Tibial nerve (tissue), 4 donors: Measurements from ENCODE around the gene DIP2C. TPM values are rescaled to one million over a fixed set of nuclear protein-coding genes. Genes with fewer than 3 reads are reported as not detected.

Source experiments
- DNase-seq, 2 donors: peaks; one replicate each; pipeline ENCODE4 v3.0.0-alpha.2; 2019; ENCODE audit warnings: low spot score in 2 of 2
- H3K27ac ChIP-seq, 4 donors: fragments of 200-600 bp; sonication (generic) in 3 of 4; one replicate each; pipeline ENCODE4 v1.5.1; 2017 to 2019; ENCODE audit warnings: mild to moderate bottlenecking in 1 of 4
- H3K27me3 ChIP-seq, 2 donors: fragments of 200-600 bp; sonication (generic) in 1 of 2; one replicate each; pipeline versions ENCODE4 v1.5.1 to v1.6.0; 2017 to 2019
- H3K36me3 ChIP-seq, 3 donors: fragments of 200-600 bp; sonication (generic); one replicate each; pipeline ENCODE4 v1.5.1; 2018 to 2019
- H3K4me1 ChIP-seq, 4 donors: fragments of 200-600 bp; sonication (generic) in 3 of 4; one replicate each; pipeline ENCODE4 v1.5.1; 2017 to 2019
- H3K4me3 ChIP-seq, 4 donors: fragments of 200-600 bp; sonication (generic) in 3 of 4; one replicate each; pipeline ENCODE4 v1.5.1; 2017 to 2019; ENCODE audit warnings: mild to moderate bottlenecking in 1 of 4, moderate library complexity in 1 of 4
- H3K9me3 ChIP-seq, 4 donors: fragments of 200-600 bp; sonication (generic) in 3 of 4; one replicate each; pipeline ENCODE4 v1.5.1; 2017 to 2019
- EP300 ChIP-seq, 2 donors: sonication (generic); formaldehyde crosslinking; IDR thresholded peaks; one replicate each; pipeline ENCODE4 v1.6.1; 2017; ENCODE audit warnings: antibody characterized with exemption in 2 of 2, mild to moderate bottlenecking in 1 of 2
- POLR2A ChIP-seq, 2 donors: fragments of 450-650 bp; IDR thresholded peaks; one replicate each; pipeline ENCODE4 v1.6.1; 2017; ENCODE audit warnings: antibody characterized with exemption in 2 of 2, mild to moderate bottlenecking in 2 of 2, moderate library complexity in 2 of 2
- WGBS, 2 donors: methylation state at CpG; one replicate each; pipeline ENCODE4 v1.1.5; 2018; 5-methylcytosine and 5-hydroxymethylcytosine counted together
- total RNA-seq, 4 donors: library from RNA; depleted of rRNA; stranded (reverse); fragments of >200 nt; gene quantifications; one replicate each; pipeline ENCODE4 v1.1.0, GENCODE V29; 2016
- TF ChIP-seq, protein P1 (sequence below), 5 experiments: fragments of 200-600 bp in 3 of 5; fragments of 450-650 bp in 2 of 5; sonication (generic) in 3 of 5; IDR thresholded peaks; one replicate each; pipeline ENCODE4 v1.5.1; 2016 to 2019; ENCODE audit warnings: antibody characterized with exemption in 5 of 5, mild to moderate bottlenecking in 3 of 5, moderate library complexity in 2 of 5

The DIP2C gene
- total RNA-seq, 4 donors from 2014 or later: 31.4 to 46.5 (median 36.0) TPM

- DNase-seq: no peak
- no peaks in the 10 kb centered on the region for H3K9me3 ChIP-seq
- H3K27ac ChIP-seq: no peak overlapping the region
- TF ChIP-seq POLR2A (IDR thresholded peaks at IDR 0.05): no peak
- TF ChIP-seq EP300 (IDR thresholded peaks at IDR 0.05): no peak
- TF ChIP-seq, protein P1, sequence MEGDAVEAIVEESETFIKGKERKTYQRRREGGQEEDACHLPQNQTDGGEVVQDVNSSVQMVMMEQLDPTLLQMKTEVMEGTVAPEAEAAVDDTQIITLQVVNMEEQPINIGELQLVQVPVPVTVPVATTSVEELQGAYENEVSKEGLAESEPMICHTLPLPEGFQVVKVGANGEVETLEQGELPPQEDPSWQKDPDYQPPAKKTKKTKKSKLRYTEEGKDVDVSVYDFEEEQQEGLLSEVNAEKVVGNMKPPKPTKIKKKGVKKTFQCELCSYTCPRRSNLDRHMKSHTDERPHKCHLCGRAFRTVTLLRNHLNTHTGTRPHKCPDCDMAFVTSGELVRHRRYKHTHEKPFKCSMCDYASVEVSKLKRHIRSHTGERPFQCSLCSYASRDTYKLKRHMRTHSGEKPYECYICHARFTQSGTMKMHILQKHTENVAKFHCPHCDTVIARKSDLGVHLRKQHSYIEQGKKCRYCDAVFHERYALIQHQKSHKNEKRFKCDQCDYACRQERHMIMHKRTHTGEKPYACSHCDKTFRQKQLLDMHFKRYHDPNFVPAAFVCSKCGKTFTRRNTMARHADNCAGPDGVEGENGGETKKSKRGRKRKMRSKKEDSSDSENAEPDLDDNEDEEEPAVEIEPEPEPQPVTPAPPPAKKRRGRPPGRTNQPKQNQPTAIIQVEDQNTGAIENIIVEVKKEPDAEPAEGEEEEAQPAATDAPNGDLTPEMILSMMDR (IDR thresholded peaks at IDR 0.05): no peak
- peaks cover 0 to 49% (median 0%) of the 10 kb centered on the region in 3 donors for H3K36me3 ChIP-seq
- H3K27me3 ChIP-seq: no peaks in the 10 kb centered on the region
- 96 to 97% methylated on average over 13 of the region's 13 CpGs for WGBS, 2 donors
- H3K4me1 ChIP-seq: peaks cover 0 to 12% (median 0%) of the 10 kb centered on the region in 4 donors
- H3K4me3 ChIP-seq: no peak overlapping the region
Observed at GRCh38 chr10:406976-407375, 282.5 kb downstream of the DIP2C start.

- Histone ChIP-seq H3K36me3 (peaks cover 0 to 45% (median 0%) of the 10 kb centered on the region in 3 donors), H3K27me3 (no peaks in the 10 kb centered on the region), H3K27ac (no peak overlapping the region), H3K9me3 (no peaks in the 10 kb centered on the region), H3K4me1 (peaks cover 0 to 1% (median 0%) of the 10 kb centered on the region in 4 donors), H3K4me3 (no peak overlapping the region)
- TF ChIP-seq POLR2A (IDR thresholded peaks at IDR 0.05) (no peak), EP300 (IDR thresholded peaks at IDR 0.05) (no peak)
- TF ChIP-seq, protein P1 (IDR thresholded peaks at IDR 0.05): no peak
- no peak for DNase-seq
- WGBS, 2 donors: 67 to 76% methylated on average over 12 of the region's 12 CpGs
Observed at GRCh38 chr10:405648-406047, 283.8 kb downstream of the DIP2C start.

GRCh38 chr10:404991-405390 lies 284.5 kb downstream of the DIP2C start:
- Histone ChIP-seq H3K4me3 (no peak overlapping the region), H3K27ac (no peak overlapping the region), H3K27me3 (no peaks in the 10 kb centered on the region), H3K4me1 (no peaks in the 10 kb centered on the region), H3K9me3 (no peaks in the 10 kb centered on the region), H3K36me3 (peaks cover 0 to 49% (median 0%) of the 10 kb centered on the region in 3 donors)
- WGBS, 2 donors: 96 to 97% methylated on average over 9 of the region's 9 CpGs
- TF ChIP-seq EP300 (IDR thresholded peaks at IDR 0.05): no peak
- DNase-seq: no peak

DNA sequence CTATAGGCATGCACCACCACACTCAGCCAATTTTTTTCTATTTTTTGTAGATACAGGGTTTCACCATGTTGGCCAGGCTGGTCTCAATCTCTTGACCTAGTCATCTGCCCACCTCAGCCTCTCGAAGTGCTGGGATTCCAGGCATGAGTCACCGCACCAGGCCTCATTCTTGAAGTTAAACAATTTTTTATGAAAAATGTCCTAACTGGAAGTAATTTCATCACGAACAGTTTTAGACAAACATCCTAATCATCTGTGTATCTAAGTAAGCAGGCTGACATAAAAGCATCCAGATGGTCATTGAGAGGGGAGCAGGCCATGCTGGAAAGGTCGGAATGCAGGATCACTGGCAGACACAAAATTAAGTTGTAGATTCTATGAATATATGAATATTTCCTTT lies 285.1 kb downstream of the DIP2C start:
- peaks cover 0 to 49% (median 0%) of the 10 kb centered on the region in 3 donors for H3K36me3 ChIP-seq

GRCh38 chr10:398954-399353 lies 290.5 kb downstream of the DIP2C start:
- DNase-seq: no peak
- Histone ChIP-seq H3K4me1 (peaks cover 0 to 24% (median 12%) of the 10 kb centered on the region in 4 donors), H3K4me3 (no peak overlapping the region), H3K27me3 (no peaks in the 10 kb centered on the region), H3K27ac (no peak overlapping the region), H3K9me3 (no peaks in the 10 kb centered on the region), H3K36me3 (peaks cover 0 to 17% (median 0%) of the 10 kb centered on the region in 3 donors)
- WGBS, 2 donors: 88% methylated on average over 22 of the region's 22 CpGs
- TF ChIP-seq, protein P1 (IDR thresholded peaks at IDR 0.05): no peak
- no peak for TF ChIP-seq EP300 (IDR thresholded peaks at IDR 0.05)
- no peak for TF ChIP-seq POLR2A (IDR thresholded peaks at IDR 0.05)

More for the DNA sequence above, 285.1 kb downstream of the DIP2C start:
- Histone ChIP-seq H3K4me3 (no peak overlapping the region), H3K27me3 (no peaks in the 10 kb centered on the region), H3K9me3 (no peaks in the 10 kb centered on the region), H3K27ac (no peak overlapping the region), H3K4me1 (no peaks in the 10 kb centered on the region)
- no peak for TF ChIP-seq EP300 (IDR thresholded peaks at IDR 0.05)
- TF ChIP-seq, protein P1 (IDR thresholded peaks at IDR 0.05): no peak
- no peak for TF ChIP-seq POLR2A (IDR thresholded peaks at IDR 0.05)
- 75 to 84% methylated on average over 4 of the region's 4 CpGs for WGBS, 2 donors
- DNase-seq: no peak
